ENCODE measurements around the gene FAM53B.

The FAM53B gene

DNA sequence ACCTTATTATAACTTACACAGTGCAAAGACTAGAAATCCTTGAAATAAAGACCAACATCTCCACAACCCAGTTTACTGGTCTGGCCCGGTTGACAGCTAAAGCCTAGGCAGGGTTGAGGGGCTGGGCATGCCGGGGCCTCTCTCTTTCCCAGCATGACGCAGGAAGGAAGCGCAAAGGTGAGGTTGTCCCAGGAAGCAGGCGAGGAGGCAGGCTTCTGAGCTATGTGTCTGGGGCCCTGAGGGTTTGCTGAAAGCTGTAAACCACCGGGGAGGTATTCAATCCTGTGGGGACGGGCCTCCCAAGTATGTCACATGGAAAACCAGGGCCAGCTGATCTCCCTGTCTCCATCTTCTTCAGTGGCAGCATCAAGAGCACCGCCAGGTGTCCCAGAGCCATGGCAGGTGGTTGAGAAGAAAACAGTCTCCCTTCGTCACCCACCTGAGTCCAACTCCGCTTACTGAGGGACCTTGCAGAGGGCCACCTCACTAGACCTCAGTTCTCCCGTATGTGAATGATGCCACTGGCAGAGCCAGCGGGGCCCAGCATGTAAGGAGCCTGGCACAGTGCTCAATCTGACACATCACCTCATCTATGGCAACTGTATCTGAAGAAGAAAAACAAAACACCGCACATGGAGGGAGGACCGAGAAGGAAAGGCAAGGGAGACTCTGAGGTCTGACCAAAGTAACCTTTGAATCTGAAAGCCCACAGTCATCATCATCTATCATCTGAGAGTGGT lies 49.5 kb downstream of the FAM53B start:
- no peak for DNase-seq

DNA sequence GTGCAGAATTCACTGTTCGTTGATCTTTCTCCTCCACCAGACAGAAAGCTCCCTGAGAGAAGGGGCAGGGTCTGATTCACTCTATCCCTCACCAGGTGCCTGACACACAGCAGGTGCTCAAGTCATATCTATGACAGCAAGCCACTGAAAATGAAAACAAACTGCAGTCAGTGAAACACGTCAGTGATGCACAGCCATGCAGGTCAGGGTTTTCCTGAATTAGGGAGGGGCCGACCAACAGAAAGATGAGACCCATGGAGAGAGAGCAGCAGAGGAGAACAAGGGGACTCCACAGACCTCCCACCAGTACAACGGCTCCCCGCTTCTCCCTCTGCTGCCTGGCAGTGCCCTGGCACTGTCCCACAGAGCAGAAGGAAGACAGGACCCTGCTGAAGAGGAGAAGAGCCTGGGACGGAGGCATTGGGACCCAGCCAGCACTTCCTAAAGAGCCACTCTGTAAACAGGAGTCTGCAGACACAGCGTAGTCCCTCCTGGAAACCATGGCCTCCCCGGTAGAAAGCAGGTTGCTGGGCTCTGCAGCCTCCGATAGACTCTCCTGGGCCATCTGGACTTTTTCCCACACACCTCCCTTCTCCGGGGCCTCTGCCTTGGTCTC lies 50.3 kb downstream of the FAM53B start:
- DNase-seq, result no peak

DNA sequence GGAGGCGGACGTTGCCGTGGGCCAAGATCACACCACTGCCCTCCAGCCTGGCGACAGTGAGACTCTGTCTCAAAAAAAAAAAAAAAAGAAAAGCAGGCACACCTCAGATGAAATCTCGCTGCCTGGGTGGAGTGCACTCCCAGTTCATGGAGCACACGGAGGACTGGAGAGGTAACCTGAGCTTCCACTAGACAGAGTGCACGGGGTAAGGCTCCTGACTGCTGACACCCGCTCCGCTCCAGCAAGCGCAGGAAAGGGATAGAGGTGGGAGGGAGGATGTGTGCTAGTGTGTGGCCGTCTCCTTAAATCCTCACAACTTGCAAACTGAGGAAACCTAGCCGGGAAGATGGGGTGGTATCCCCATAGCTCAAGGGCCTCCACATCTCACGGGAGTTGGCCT lies 50.8 kb downstream of the FAM53B start:
- no peak for DNase-seq

DNA sequence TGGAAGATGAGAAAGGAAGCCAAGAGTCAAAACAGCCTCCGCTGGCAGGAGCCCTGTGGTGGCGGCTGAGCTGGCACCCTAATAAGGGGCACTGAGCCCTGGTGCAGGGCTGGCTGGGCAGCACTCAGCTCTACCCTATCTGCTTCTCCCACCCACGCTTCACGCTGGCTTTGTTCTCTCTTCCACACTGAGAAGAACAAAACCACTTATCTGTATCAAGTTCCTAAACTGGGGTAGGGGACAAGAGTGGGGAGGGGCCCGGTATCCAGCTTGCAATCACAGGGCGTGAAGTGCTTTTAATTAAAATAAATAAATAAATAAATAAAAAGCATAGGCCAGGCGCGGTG lies 52.1 kb downstream of the FAM53B start:
- no peak for DNase-seq

DNA sequence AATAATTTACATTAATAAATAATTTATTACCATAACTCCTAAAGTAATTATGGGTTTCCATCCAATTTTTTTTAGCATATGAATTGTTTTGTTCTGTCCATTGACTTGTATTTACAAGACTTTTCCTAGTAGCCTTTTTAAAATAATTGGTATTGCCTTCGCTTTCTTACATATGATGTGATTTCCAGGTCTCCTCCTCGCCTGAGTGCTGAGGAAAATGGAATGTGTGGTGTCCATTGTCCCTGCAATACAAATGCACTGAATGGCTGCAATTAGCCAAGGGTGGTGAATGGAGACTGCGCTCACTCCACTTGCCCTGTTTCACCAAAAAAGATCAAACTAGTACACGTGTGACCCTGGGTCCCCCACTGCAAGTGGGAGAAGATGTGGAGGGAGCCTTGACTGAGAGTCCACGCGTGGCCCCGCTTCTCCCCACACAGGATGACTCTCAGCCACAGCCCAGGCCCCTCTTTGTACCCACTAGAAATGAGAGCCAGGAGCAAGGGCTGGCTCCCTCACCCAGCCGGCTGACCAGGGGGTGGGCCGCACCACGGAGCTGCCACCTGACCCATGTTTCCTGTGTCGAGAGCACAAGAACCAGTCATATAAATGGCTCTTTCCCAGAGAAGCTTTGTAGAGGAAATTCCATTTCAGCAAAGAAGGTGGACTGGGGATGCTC lies 52.6 kb downstream of the FAM53B start:
- no peak for DNase-seq

DNA sequence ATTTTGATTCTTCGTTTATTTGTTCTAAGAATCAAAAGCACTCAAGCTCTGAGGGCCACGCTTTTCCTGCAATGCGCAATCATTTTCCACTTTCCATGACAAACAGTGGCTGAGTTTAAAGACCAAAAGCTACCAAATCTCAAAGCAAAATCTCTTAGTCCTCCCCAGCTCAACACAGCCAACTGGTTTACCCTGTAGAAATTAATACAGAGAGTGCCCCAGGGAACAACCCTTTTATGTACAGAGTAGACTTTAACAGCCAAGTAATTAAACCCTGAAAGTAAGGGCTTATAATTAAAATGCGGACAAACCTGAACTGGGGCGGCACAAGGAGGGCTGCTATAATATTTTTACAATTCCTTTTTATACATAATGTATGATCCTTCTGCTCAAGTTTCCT lies 53.2 kb downstream of the FAM53B start:
- no peak for DNase-seq

DNA sequence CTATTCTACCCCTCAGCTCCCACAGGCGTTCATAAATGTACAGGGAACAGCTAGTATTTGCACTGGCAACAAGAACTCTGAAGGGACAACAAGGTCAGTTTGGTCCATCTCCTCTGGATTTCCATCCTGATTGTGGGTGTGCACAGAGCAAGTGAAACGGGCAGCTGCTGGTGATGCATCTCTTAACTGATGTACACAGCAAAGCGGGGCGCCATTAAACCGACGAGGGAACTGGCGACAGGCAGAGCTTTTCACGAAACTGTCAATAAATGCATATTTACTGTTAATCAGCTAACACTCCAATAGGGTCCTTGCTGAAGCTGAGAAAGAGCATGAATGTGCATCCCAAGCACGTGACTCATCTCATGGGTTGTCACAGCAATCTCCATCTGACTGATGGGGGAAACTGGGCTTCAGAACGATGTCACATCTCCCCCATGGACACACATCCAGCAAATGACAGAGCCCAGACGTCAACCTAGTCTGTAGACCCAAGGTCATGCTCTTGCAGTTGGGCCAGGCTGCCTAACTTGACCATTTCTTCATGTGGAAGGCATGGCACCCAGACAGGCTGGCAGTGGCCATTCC lies 54.2 kb downstream of the FAM53B start:
- peak; percentile 72 for DNase-seq

DNA sequence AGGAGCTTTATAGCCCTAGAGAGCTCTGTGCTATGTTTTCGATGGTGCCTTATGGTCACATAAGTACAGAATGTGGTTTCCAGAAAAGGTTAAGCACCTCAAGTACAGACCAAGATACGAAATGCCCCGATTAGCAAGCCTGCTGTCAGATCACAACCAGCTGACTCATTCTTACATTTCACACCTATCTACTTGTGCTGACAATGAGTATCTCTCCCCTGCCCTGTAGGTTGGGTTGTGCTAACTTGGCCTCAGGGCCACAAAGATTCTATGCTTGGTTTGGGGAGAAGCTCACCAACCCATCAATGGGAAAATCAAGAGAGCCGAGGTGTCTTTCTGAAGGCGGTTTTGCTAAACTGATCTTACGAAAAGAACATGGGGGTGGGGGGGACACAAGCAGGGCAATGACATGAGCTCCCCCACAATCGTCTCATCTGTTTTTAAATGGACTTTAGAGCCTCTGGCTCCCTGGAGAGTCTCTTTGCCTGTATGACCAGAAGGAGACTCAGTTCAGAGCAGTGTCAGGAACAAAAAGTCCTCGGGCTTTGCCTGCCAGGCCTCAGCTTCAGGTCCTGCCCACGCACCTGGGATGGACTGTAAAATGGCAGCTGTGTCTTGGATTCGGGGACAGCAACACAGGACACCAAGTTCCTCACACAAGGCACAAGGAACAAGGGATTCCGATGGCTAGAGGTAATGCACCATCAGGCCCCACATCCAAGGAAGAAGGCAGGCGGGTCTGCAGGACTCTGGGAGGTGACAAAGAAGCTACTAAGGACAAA lies 55.1 kb downstream of the FAM53B start:
- DNase-seq, result peak; percentile 80

DNA sequence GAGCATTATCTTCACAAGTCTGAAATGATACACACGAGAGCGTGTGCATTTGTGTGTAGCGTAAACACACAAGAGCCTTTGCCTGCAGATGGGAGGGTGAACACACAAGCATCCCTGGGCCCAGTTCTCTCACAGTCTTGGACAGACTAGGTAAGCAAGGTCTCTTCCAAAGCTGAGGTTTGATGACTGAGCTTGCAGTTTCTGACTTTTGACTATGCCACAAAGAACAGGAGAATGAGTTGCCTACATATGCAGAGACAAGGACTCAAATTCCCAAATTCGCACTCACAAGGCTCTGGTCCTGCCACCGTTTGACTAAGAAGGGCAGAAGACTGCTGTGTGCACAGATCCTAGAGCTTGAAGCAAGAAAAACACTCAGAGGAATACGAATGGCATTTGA lies 55.8 kb downstream of the FAM53B start:
- no peak for DNase-seq

DNA sequence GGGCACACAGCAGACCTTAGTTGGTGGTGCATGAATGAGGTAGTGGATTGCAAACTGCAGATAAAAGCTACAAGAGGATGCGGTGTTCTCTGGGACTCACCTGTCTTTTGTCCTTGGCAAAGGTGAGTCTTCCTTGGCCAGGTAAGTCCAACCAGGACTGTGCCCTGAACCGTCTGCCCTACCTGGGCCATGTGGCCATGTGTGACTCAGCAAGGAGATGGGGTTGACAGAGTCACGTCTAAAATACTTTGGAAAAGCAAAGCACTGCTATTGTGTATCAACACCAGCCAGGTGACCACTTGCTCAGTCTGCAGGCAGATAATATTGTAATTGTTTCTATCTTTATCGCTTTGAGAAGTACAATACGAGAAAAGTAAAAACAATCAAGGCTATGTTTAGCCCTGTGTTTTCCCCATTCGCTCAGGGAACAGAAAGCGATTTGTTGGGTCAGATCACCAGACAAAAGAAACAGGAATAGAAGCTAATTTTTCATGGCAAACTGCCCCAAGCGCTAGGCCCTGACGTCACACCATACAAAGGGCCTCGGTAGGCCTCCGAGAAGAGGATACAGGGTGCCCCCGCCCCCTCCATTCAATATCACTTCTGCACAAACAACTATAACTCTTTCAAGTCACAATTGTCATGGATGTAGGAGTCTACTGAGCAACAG lies 57.3 kb downstream of the FAM53B start:
- no peak for DNase-seq

DNA sequence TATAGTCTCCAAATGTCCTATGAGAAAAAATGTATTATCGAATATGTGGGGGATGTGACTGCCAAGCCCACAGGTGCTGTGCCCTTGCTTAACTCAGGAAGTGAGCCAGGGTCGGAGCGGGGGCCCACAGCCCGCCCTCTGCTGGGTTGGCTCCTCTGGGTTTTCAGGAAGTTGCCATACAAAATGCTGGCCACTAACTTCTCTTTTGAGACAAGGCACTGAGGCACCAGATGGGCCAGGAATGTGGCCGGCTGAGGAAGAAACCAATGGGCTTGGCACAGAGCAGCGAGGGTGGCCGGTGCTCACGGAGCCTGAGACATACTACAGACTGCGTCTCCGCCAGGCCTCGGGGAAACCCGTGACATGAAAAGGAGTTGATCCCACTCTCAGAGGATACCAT lies 58.9 kb downstream of the FAM53B start:
- no peak for DNase-seq

DNA sequence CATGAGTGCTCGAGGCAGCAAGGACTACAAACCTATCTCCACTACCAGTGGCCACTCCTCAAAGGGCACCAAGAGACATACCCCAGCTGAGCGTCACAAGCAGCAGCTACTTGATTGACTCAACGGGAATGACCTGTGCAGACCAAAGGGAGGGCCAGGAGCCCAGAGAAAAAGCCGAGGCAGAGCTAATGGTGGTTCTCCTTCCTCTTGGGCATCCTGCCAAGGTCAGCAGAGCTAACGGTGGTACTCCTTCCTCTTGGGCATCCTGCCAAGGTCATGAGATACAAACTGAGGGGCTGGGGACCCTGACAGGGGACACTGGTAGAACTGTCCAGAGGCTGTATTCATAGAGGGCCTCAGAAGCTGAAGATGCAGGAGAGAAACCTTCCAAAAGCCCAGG lies 60.4 kb downstream of the FAM53B start:
- DNase-seq, result no peak

DNA sequence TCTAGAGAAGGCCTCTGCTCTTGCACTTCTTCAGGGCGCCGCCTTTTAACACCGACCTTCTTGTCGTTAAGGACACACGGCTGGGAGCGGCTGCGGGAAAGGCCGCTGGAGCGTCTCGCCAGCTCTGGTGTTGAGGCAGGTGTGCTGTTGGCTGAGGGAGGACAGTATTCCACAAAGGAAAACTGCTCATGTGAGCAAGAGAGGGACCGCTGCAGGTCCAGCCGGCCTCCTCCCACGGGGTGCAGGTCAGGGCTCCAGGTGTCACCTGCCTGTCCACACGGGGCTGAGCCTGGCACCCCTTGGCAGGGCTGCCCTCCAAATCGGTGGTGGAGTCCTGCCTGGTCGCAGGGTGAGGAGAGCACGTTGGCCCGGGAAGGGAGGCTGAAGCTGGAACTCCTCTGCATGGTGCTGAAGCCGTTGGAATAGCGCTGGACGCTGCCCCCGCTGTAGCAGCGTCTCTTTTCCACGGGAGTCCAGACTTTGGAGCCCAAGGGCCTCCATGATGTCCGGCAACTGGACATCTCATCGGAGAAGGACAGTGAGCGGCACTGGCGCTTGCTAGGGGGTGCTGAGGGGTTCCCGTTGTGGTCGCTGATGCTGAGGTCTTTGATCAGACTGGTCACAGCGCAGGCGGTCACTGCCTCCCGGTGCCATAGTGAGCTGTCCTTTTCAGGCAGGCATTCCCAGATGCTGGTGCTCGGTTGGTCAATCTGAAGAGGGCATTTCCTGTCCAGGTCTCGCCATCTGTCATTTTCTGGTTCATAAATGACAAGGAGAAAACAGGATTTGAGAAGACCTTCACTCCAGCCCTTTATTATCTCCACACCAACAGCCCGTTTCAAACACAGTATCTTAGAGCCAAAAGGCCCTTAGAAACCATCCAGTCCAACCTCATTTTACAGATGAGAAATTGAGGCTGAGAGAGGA lies 62.3 kb downstream of the FAM53B start:
- no peak for DNase-seq

DNA sequence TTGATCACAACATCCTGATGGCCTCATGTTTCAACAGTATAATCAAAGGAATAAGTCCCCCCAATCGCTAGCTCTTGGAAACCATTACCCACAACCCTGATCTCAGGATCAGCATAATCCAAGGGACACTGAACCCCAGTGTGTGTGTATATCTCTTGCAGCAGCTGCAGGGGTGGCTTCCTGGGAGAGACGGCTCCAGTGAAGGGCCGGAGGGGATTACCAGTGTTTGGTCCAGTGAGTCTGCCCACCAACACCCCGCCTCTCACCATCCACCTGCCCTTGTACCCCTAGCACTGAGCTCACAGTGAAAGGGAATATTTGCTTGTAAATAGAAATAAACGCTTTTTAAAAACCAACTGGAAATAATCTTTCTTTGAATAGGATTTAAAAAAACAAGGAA lies 63.1 kb downstream of the FAM53B start:
- DNase-seq, result no peak

DNA sequence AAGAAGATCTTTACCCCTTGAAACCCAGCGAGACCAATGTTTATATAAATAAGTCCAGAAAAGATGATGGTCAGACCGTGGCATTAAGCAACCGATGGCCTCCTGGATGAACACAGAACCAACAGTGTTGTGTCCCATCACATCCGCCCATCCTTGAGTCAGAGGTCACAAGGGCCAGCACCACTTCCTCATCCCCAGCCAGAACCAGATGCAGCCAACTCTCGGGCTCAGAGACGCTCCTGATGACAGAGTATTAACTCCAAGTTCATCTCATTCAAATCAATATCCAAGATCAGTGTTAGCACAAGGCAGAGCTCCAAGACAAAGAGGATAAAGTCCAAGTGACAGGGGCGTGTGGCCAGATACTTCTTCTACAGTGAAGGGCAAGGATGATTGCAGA lies 63.5 kb downstream of the FAM53B start:
- DNase-seq, result no peak

DNA sequence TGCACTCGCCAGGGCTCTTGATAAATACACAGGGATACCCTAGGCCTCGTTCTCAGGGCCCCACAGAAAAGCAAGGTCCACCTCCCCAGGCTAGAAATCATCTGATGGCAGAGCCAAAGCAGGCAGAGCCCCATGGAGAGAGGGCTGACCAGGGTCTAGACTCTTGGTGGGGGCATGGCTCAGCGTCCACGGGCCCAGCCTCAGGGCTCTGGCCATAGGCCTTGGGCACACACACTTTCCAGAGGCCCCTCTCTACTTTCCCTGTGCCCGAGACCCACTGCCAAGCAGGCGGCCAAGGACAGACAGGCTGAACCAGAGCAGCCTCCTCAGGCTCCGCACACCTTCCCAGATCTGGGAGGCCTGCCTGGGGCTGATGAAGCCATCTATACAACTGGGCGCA lies 64.8 kb downstream of the FAM53B start:
- DNase-seq, result no peak

DNA sequence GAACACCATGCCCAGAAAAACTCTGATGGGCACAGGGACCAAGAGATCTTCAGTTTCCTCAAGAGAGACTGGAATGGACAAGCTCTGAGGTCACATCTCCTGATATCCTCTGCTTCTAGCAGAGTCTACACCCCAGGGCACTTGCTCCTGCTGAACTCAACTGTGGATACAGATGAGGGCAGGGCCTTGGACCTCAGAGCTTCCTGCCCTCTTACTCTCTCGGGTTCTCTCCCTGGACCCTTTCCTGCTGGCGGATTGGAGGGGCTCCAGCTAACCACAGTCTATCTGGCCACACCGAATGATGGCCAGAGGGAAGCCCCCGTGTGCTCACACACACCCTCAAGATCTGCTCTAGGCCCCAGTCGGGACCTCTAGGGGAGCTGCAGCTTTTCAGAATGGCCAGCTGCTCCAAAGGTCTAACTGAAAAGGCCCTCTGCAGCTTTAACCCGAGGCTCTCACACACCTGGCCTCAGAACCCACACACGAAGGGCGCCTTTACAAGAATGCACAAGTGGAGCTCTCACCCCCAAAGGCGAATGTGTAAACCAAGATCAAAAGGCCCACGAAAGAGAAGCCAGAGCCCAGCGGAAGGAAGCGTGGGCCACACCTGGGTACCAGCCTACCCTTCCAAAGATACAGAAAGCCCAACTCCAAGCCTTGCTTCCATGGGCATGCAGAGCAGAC lies 65.5 kb downstream of the FAM53B start:
- no peak for DNase-seq

DNA sequence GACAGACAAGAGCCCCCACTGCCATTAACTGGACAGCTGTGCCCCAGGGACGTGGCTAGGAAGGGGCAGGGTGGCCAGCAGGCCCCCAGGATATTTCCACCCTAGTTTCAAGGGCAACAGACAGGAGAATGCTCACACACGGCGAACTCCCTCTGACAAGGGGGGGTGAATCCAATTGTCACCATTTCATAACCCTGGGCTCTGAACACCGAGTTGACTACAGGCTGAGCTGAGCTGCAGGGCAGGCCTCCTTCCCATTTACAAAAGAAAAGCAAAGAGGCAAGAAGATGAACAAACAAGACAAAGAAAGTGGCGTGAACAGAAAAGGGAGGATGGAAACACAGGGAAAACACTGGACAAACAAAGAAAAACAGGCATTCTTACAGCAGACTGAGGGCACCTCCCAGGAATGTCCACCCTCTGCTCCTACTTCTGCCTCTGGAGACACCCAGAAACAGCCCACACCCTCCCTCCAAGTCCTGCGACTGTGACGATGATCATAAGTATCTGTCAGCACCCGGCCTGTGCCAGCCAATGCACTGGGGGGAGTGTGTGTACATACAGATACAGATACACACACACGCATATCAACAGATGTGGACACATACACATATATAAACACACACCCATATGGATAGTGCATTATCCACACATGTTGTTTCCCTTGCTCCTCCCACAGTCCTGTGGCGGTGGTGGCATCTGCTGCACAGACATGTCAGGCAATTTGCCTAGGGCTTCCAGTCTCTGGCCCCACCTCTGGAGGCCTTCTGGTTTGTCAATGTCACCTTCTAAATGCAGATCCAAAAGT lies 66.2 kb downstream of the FAM53B start:
- no peak for DNase-seq

DNA sequence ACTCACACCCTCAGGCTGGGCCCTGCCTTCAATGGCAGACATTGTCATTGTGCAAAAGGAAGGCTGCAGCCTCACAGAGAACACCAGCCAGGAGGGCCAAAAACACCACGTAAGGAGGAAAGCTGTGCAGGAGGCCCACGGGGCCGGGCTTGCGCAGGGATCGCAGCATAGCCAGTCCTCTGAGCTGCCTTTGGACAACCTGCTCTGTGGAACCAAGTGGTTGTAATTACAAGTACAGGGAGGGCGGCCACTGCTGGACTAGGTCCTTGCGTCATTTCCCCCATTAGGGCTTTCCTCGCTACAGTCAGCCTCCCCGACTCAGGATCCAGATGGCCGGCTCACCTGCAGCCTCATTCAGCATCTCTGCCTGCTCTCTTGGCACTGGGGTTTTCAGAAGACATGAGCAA lies 66.9 kb downstream of the FAM53B start:
- no peak for DNase-seq
